OCI-LY7 (cell line): ENCODE measurements around the gene KCNE1.
"Not testable (repeated sequence)": the region's sequence is repeated elsewhere in the genome, so short reads cannot be mapped to it uniquely, and the experiment has no call there.

ENCODE experiments used
- CTCF ChIP-seq: fragments of 200-600 bp; sonication (generic); conservative IDR thresholded peaks from 2 replicates; pipeline ENCODE4 v1.5.1; 2014; ENCODE audit warnings: mild to moderate bottlenecking, antibody characterized with exemption, low read length, moderate library complexity, mixed read lengths
- EZH2phosphoT487 ChIP-seq: fragments of 200-600 bp; sonication (generic); IDR thresholded peaks from 2 replicates; pipeline ENCODE4 v1.6.1; 2018; ENCODE audit warnings: low read depth, borderline replicate concordance, mild to moderate bottlenecking, mixed run types, antibody characterized with exemption, low read length, moderate library complexity, mixed read lengths

- not testable (repeated sequence) for TF ChIP-seq EZH2phosphoT487, CTCF
These were observed 53.7 kb downstream of the KCNE1 start for GRCh38 chr21:34458266-34458665.
